ENCODE data around the gene CPB2.

DNA sequence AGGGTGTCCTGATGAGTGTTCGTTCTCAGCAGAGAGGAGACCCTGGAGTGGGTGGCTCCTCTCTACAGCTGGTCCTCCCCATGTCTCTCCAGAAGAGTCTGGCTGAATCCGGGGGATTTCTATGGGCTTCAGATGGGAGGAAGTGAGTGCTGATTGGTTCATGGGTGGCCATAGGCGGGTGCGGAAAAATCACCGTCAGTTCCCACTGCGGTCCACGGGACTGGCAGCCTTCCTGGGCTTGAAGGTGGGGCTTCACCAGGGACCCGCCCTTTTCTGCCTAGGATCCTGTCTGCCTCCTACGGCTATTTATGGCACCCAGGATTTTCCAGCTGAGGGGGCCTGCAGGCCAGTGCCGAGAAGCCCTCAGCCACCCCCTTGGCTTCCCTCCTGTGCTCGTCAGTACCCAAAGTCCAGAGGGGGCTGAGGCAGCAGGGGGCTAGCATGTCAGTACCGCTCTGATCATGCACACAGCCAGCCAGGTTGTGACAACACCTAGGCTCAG lies 18.4 kb downstream of the CPB2 start:
- TF ChIP-seq, protein P1, sequence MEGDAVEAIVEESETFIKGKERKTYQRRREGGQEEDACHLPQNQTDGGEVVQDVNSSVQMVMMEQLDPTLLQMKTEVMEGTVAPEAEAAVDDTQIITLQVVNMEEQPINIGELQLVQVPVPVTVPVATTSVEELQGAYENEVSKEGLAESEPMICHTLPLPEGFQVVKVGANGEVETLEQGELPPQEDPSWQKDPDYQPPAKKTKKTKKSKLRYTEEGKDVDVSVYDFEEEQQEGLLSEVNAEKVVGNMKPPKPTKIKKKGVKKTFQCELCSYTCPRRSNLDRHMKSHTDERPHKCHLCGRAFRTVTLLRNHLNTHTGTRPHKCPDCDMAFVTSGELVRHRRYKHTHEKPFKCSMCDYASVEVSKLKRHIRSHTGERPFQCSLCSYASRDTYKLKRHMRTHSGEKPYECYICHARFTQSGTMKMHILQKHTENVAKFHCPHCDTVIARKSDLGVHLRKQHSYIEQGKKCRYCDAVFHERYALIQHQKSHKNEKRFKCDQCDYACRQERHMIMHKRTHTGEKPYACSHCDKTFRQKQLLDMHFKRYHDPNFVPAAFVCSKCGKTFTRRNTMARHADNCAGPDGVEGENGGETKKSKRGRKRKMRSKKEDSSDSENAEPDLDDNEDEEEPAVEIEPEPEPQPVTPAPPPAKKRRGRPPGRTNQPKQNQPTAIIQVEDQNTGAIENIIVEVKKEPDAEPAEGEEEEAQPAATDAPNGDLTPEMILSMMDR (IDR thresholded peaks at IDR 0.05 in 2 of 3, conservative IDR thresholded peaks at IDR 0.05 in 1 of 3; ENCODE audit: borderline replicate concordance in 1 of 3, insufficient read depth in 1 of 3, low read depth in 2 of 3, low read length in 2 of 3): no peak
- TF ChIP-seq FOSL1 (IDR thresholded peaks at IDR 0.05; ENCODE audit: low read depth) (no peak), POLR2AphosphoS5 (IDR thresholded peaks at IDR 0.05; ENCODE audit: low read depth, low read length) (no peak), CEBPB (IDR thresholded peaks at IDR 0.05; ENCODE audit: low read depth) (no peak), ZFX (IDR thresholded peaks at IDR 0.05) (no peak), MAX (IDR thresholded peaks at IDR 0.05) (no peak), EZH2 (IDR thresholded peaks at IDR 0.05) (no peak), SIN3A (IDR thresholded peaks at IDR 0.05; ENCODE audit: low read depth) (no peak), RAD21 (IDR thresholded peaks at IDR 0.05; ENCODE audit: low read depth) (no peak)
- TF ChIP-seq, protein P2, sequence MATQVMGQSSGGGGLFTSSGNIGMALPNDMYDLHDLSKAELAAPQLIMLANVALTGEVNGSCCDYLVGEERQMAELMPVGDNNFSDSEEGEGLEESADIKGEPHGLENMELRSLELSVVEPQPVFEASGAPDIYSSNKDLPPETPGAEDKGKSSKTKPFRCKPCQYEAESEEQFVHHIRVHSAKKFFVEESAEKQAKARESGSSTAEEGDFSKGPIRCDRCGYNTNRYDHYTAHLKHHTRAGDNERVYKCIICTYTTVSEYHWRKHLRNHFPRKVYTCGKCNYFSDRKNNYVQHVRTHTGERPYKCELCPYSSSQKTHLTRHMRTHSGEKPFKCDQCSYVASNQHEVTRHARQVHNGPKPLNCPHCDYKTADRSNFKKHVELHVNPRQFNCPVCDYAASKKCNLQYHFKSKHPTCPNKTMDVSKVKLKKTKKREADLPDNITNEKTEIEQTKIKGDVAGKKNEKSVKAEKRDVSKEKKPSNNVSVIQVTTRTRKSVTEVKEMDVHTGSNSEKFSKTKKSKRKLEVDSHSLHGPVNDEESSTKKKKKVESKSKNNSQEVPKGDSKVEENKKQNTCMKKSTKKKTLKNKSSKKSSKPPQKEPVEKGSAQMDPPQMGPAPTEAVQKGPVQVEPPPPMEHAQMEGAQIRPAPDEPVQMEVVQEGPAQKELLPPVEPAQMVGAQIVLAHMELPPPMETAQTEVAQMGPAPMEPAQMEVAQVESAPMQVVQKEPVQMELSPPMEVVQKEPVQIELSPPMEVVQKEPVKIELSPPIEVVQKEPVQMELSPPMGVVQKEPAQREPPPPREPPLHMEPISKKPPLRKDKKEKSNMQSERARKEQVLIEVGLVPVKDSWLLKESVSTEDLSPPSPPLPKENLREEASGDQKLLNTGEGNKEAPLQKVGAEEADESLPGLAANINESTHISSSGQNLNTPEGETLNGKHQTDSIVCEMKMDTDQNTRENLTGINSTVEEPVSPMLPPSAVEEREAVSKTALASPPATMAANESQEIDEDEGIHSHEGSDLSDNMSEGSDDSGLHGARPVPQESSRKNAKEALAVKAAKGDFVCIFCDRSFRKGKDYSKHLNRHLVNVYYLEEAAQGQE (IDR thresholded peaks at IDR 0.05; ENCODE audit: low read depth): no peak
- TF ChIP-seq, protein P3, sequence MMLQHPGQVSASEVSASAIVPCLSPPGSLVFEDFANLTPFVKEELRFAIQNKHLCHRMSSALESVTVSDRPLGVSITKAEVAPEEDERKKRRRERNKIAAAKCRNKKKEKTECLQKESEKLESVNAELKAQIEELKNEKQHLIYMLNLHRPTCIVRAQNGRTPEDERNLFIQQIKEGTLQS (IDR thresholded peaks at IDR 0.05): no peak

All from HCT116 (cell line).